ENCODE data around the gene SH3PXD2A. TPM values are rescaled to one million over a fixed set of nuclear protein-coding genes. Genes with fewer than 3 reads are reported as not detected.

SH3PXD2A gene
- total and polyA plus RNA-seq, 10 of the 15 experiments (the other 5 are each of a cell fraction or from before 2014, with no cell fraction given), result 0.63 to 14.0 (median 4.4) TPM

DNA sequence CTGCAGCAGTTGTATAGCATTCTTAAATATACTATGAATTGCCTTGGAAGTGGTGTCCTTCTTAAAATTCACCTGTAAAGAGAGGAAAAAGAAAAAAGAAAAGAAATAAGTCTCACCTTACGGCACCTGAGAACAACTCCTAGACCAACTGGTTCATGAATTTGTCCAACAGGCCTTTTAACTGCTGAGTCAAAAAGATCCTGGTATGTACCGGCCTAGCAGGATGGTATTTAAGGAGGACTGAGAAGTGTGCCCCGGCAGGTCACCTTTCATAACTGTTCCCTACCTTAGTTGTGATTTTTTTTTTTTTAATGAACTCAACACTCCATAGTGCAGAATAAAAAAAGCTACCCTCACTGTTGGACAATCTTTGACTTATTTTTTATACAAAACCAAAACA lies 36.8 kb upstream of the SH3PXD2A start:
- ATAC-seq (no peak), FAIRE-seq (no peak), DNase-seq (ENCODE audit: low read depth, low spot score) (no peak)
- RAD21 ChIA-PET (ENCODE audit: unreplicated experiment), result no interaction called here
- Histone ChIP-seq H2AFZ (ENCODE audit: control insufficient read depth, low read depth, low read length) (no peak overlapping the region), H3K4me3 (no peak overlapping the region), H3K9ac (ENCODE audit: control insufficient read depth, insufficient read depth, low read length) (no peak overlapping the region), H3K36me3 (ENCODE audit: control insufficient read depth in 2 of 2, insufficient read depth in 2 of 2, low read length in 1 of 2) (peaks cover 2 to 26% of the 10 kb centered on the region in 2 experiments), H3K79me2 (ENCODE audit: control insufficient read depth, insufficient read depth, low read length) (no peaks in the 10 kb centered on the region), H3K27me3 (replicated peaks in 1 of 2; ENCODE audit: control insufficient read depth in 2 of 2, insufficient read depth in 2 of 2, low read length in 1 of 2) (no peaks in the 10 kb centered on the region), H3K4me1 (ENCODE audit: control insufficient read depth, insufficient read depth, low read length) (no peaks in the 10 kb centered on the region), H3K4me2 (ENCODE audit: control insufficient read depth, insufficient read depth) (no peak overlapping the region), H3K27ac (ENCODE audit: control insufficient read depth, insufficient read depth) (no peak overlapping the region), H3K9me3 (replicated peaks; ENCODE audit: control insufficient read depth, insufficient read depth, low read length) (no peaks in the 10 kb centered on the region), H4K20me1 (ENCODE audit: control insufficient read depth, insufficient read depth) (no peaks in the 10 kb centered on the region)
- no TSS peak for BruUV-seq (replicated peaks)
- CTCF ChIA-PET, result interaction anchor here (9.5 kb wide), 1 partner anchor 232 kb away, joined by 151 read pairs; the partner anchor contains the start of gene SFR1
- SMC1A ChIA-PET (ENCODE audit: uncharacterized antibody, unreplicated experiment), result interaction anchor here (1.0 to 1.4 kb wide), 3 partner anchors 10 to 87 kb away, joined by 3 to 5 read pairs (median 3); no protein-coding TSS in a partner anchor
- intact Hi-C loops (cut with micrococcal nuclease; ENCODE audit: unreplicated experiment) (no loop called here), in situ Hi-C loops (cut with MboI) (loop anchor here (5.0 kb wide), 2 partner anchors 185 to 315 kb away; no protein-coding TSS in a partner anchor)
- no peak for TF ChIP-seq EED (IDR thresholded peaks at IDR 0.05; ENCODE audit: low read depth)
- no peak for TF ChIP-seq BACH1 (IDR thresholded peaks at IDR 0.05; ENCODE audit: borderline replicate concordance)
- TF ChIP-seq MEF2A (IDR thresholded peaks at IDR 0.05; ENCODE audit: insufficient read depth, low read depth, low read length), result no peak
- no peak for TF ChIP-seq IKZF1 (conservative IDR thresholded peaks at IDR 0.05)
- no peak for TF ChIP-seq GATAD2B (conservative IDR thresholded peaks at IDR 0.05; ENCODE audit: low read depth)
- TF ChIP-seq, protein P1, sequence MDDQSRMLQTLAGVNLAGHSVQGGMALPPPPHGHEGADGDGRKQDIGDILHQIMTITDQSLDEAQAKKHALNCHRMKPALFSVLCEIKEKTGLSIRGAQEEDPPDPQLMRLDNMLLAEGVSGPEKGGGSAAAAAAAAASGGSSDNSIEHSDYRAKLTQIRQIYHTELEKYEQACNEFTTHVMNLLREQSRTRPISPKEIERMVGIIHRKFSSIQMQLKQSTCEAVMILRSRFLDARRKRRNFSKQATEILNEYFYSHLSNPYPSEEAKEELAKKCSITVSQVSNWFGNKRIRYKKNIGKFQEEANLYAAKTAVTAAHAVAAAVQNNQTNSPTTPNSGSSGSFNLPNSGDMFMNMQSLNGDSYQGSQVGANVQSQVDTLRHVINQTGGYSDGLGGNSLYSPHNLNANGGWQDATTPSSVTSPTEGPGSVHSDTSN (IDR thresholded peaks at IDR 0.05; ENCODE audit: insufficient replicate concordance, low read depth, low read length), result no peak
- no peak for TF ChIP-seq IKZF2 (IDR thresholded peaks at IDR 0.05)
- TF ChIP-seq CBX5 (IDR thresholded peaks at IDR 0.05; ENCODE audit: low read depth), result no peak
- TF ChIP-seq PAX8 (IDR thresholded peaks at IDR 0.05), result no peak
- TF ChIP-seq, protein P2, sequence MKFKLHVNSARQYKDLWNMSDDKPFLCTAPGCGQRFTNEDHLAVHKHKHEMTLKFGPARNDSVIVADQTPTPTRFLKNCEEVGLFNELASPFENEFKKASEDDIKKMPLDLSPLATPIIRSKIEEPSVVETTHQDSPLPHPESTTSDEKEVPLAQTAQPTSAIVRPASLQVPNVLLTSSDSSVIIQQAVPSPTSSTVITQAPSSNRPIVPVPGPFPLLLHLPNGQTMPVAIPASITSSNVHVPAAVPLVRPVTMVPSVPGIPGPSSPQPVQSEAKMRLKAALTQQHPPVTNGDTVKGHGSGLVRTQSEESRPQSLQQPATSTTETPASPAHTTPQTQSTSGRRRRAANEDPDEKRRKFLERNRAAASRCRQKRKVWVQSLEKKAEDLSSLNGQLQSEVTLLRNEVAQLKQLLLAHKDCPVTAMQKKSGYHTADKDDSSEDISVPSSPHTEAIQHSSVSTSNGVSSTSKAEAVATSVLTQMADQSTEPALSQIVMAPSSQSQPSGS (IDR thresholded peaks at IDR 0.05; ENCODE audit: low read length), result no peak
- TF ChIP-seq STAT3 (IDR thresholded peaks at IDR 0.05; ENCODE audit: low read depth, low read length), result no peak
- no peak for TF ChIP-seq MTA2 (IDR thresholded peaks at IDR 0.05; ENCODE audit: low read depth)
- TF ChIP-seq DPF2 (IDR thresholded peaks at IDR 0.05), result no peak
- TF ChIP-seq, protein P3, sequence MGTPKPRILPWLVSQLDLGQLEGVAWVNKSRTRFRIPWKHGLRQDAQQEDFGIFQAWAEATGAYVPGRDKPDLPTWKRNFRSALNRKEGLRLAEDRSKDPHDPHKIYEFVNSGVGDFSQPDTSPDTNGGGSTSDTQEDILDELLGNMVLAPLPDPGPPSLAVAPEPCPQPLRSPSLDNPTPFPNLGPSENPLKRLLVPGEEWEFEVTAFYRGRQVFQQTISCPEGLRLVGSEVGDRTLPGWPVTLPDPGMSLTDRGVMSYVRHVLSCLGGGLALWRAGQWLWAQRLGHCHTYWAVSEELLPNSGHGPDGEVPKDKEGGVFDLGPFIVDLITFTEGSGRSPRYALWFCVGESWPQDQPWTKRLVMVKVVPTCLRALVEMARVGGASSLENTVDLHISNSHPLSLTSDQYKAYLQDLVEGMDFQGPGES (IDR thresholded peaks at IDR 0.05), result no peak
- TF ChIP-seq, protein P4, sequence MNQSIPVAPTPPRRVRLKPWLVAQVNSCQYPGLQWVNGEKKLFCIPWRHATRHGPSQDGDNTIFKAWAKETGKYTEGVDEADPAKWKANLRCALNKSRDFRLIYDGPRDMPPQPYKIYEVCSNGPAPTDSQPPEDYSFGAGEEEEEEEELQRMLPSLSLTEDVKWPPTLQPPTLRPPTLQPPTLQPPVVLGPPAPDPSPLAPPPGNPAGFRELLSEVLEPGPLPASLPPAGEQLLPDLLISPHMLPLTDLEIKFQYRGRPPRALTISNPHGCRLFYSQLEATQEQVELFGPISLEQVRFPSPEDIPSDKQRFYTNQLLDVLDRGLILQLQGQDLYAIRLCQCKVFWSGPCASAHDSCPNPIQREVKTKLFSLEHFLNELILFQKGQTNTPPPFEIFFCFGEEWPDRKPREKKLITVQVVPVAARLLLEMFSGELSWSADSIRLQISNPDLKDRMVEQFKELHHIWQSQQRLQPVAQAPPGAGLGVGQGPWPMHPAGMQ (IDR thresholded peaks at IDR 0.05; ENCODE audit: borderline replicate concordance), result no peak
- WGBS (ENCODE audit: insufficient coverage, insufficient replicate concordance, low lambda C conversion rate, missing lambda C conversion rate), result 84% methylated on average over 3 of the region's 3 CpGs
- POLR2A ChIA-PET, result no interaction called here

Measured in GM12878 (cell line).